Activated CD4-positive, CD25-positive, alpha-beta regulatory T cell (primary cell): Measurements from ENCODE around the gene CTSL.

ENCODE experiments used
- DNase-seq, 4 experiments: peaks; one replicate each; lab custom pipeline; 2025; lab: John Stamatoyannopoulos, UW

The CTSL gene

GRCh38 chr9:87701491-87701890 lies 24.4 kb upstream of the CTSL start:
- no peak for DNase-seq

GRCh38 chr9:87701931-87702421 lies 23.9 kb upstream of the CTSL start:
- DNase-seq = no peak

- DNase-seq = no peak
These were observed 23.0 kb upstream of the CTSL start for GRCh38 chr9:87702921-87703320.

DNA sequence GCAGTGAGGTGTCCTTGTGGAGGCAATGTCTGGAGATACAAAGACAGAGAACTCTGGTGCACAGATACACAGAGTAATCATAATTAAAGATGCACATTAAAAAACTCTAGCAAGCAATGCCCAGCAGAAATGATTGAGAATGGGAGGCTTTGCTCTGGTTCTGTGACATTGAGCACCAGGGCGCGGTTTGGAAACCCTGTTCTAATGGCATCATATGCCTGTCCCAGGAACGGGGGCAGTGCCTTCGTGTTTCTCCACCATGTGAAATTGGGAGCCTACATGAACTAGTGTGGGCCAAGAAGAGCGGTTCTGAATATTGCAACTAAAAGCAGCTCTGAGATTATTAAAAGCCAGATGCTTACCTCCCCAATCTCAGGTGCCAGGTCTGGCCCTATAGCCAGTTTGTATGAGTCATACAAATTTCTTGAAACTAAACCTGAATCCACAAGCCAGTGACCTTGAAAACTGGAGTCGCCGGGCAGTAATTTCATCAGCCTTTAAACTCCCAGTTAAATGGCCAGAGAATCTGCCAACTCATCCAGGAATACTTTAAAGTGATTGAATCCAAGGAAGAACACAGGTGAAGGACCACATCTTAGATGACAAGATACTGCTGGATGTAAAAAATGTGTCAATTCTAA lies 22.2 kb upstream of the CTSL start:
- DNase-seq = no peak

DNA sequence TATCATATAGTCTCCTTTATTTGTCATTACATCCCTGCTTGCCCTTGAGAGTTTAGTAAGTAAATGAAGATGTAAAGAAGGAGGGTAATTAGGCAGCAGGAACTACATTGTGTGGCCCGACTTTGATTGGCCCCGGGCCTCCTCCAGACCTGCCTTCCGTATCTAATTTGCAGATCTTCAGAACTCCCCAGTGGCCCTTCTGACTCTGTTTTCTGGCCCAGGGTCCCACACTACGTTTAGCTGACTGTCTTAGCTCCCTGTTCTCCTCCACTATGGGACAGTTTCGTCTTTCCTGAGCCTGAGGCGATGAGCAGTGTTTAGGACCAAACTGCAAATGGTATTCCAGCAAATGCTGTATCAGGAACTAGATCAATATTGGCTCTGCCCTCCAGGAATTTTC lies 21.6 kb upstream of the CTSL start:
- no peak for DNase-seq

DNA sequence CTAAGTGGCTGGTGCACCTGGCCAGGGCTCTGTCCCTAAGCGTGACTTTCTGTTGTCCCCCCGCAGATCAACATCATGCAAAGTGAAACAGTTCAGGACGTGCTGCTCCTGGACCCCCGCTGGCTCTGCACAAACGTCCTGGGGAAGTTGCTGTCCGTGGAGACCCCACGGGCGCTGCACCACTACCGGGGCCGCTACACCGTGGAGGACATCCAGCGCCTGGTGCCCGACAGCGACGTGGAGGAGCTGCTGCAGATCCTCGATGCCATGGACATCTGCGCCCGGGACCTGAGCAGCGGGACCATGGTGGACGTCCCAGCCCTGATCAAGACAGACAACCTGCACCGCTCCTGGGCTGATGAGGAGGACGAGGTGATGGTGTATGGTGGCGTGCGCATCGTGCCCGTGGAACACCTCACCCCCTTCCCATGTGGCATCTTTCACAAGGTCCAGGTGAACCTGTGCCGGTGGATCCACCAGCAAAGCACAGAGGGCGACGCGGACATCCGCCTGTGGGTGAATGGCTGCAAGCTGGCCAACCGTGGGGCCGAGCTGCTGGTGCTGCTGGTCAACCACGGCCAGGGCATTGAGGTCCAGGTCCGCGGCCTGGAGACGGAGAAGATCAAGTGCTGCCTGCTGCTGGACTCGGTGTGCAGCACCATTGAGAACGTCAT lies 19.7 kb upstream of the CTSL start:
- DNase-seq = no peak

- DNase-seq = no peak
These were observed 18.0 kb upstream of the CTSL start for GRCh38 chr9:87707805-87708506.

DNA sequence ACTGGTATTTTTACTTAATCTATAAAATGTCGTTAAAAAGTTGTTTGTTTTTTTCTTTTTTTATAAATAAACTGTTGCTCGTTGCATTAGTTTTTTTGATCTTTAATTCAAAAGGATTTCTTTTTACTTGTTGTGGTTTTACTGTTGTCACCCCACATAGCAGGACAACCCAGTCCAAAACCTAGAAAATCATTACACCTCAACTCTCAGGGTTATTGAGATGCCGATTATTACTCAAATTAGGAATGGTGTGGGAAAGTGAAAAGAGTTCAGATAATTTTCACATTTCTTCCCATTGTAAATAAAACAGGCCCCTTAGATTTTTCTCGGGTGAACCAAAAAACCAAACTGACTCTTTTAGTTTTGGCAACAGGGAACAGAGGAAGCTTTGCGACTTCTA lies 17.4 kb upstream of the CTSL start:
- DNase-seq = no peak

DNA sequence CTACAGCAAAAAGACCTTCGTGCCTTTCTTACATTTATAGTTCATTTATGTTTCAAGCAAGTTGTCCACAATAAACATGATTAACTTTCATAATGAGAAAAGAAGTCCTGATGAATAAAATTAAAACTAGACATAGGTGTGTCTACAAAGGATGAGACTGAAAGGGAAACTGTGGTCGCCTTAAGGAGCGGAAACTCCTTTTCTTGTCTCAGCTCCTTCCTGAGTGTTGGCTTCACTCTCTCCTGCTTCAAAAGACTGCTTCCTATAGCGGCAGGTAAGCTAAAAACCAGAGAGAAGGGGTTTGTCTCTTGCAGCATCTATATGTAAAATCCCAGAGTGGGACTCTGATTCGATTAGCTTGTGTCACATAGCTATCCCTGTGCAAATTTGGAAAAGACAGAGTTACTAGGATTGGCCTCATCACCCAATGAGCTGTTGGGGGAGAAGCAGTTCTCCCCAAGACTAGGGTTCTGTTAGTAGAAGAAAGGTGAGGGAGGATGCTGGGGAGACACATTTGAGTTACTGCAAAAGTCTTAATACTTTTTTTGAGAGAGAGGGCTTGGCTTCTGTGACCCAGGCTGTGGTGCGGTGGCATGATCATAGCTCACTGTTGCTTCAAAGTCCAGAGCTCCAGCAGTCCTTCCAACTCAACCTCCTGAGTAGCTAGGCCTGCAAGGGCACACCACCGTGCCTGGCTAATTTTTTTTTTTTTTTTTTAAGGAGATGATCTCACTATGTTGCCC lies 16.8 kb upstream of the CTSL start:
- DNase-seq = no peak

- no peak for DNase-seq
These were observed 15.5 kb upstream of the CTSL start for GRCh38 chr9:87710443-87710842.

- DNase-seq = no peak
These were observed 13.8 kb upstream of the CTSL start for GRCh38 chr9:87711857-87712800.

DNA sequence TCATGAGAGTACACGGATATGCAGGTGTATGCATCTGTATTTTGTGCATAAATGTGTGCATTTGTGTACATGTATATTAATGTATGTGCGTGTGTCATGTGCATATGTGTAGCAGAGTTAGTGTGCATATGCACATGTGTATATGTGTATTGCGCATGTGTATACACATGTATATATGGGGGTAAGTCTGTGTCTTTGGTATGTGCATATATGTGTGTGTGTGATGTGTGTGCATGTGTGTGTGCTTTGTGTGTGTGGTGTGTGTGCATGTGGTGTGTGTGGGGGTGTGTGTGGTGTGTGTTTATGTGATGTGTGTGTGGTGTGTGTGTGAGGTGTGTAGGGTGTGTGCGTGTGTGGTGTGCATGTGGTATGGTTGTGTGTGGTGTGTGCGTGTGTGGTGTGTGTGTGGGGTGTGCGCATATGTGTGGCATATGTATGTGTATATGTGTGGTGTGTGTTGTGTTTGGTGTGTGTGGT lies 13.1 kb upstream of the CTSL start:
- no peak for DNase-seq

- peak in 3 of 4 experiments; percentile 7 to 31 (median 27) for DNase-seq
These were observed 12.5 kb upstream of the CTSL start for GRCh38 chr9:87713278-87713987.

GRCh38 chr9:87713988-87714330 lies 12.0 kb upstream of the CTSL start:
- DNase-seq = no peak

GRCh38 chr9:87714819-87715218 lies 11.1 kb upstream of the CTSL start:
- no peak for DNase-seq

DNA sequence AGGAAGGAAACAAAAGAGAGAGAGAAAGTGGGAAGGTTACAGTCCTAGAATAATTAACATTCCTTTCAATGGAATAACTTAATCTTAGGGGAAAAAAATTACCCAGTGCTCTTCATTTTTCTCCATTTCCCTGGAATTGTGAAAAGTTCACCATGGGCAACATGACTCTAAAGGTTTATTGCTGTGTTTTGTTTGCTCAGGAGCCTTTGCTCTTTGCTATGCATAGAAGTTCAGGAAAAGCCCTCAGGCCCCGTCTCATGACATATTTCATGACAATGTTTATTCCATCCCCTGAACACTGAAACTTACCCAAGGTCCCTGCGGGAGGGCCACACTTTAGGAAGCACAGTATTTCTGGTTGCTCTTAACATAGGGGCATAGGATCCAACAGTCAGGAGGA lies 9.8 kb upstream of the CTSL start:
- no peak for DNase-seq

GRCh38 chr9:87717456-87717855 lies 8.5 kb upstream of the CTSL start:
- no peak for DNase-seq

DNA sequence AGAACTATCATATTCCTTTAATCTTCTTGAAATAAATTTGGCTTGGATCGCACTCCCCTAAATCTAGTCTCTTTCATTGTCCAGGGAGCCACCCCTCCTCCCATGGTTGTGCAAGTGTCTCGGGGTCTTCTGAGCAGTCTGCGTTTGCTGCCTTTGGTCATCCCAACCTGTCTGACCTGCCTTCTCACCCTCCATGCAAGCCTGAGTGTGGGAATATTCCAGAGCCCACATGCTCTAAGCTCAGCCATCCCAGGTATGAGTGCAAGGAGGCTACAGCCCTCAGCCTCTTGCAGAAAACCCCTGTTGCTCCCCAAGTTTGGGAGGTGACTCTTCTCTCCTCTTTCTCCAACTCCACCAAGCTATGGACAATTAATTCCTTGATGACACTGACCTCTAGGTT lies 7.7 kb upstream of the CTSL start:
- no peak for DNase-seq

- DNase-seq = no peak
These were observed 6.9 kb upstream of the CTSL start for GRCh38 chr9:87718852-87719612.

DNA sequence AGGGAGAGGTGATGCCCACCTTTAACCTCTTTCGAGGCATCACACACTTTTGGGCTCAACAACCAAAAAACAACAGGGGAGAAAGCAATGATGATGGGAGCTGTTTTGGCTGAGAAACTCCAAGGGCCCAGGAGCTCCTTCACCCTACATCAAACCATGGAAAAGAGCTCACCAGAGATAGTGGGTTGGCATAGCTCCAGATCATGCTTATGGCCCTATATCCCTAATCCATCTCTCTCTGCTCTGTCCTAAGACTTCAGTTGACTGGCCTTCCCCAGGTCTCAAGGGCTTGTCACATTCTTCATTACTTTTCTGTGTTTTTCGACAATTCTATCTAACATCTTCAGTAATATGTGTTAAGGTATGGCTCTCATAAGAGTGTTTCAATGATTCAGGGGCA lies 5.7 kb upstream of the CTSL start:
- DNase-seq = no peak
